ENCODE data around the gene OAS2. TPM values are rescaled to one million over a fixed set of nuclear protein-coding genes. Genes with fewer than 3 reads are reported as not detected.

OAS2 gene
- polyA plus RNA-seq, 1 donor from 2014 or later, result not detected

DNA sequence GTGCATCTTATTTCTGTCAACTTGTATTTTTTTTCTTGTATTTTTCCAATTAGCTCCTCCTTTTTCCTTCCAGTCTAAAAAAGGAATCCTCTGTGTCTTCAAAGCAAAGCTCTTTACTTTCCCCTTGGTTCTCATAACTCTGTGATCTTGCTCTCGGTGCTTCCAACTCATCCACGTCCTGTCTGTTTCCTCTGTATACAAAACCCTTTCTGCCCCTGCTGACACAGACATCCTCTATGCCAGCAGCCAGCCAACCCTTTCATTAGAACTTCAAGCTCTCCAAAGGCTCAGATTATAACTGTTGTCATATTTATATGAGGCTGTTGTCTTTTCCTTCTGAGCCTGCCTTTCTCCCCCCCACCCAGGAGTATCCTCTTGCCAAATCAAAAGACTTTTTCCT, 32.4 kb downstream of the OAS2 start:
- Histone ChIP-seq H3K36me3 (ENCODE audit: insufficient read depth, low read length) (no peaks in the 10 kb centered on the region), H2AFZ (ENCODE audit: low read depth, low read length) (no peak overlapping the region), H3K9ac (ENCODE audit: low read length) (no peak overlapping the region), H3K27me3 (ENCODE audit: insufficient read depth, low read depth, low read length) (no peaks in the 10 kb centered on the region), H3K9me2 (ENCODE audit: insufficient read depth, low read length) (no peaks in the 10 kb centered on the region), H3K4me3 (ENCODE audit: low read length) (no peak overlapping the region), H3F3A (ENCODE audit: insufficient read depth, low read length, poor library complexity, severe bottlenecking) (no peaks in the 10 kb centered on the region), H3K4me2 (ENCODE audit: low read length) (no peak overlapping the region), H3K79me2 (replicated peaks; ENCODE audit: insufficient read depth, low read length) (no peaks in the 10 kb centered on the region), H3K27ac (ENCODE audit: low read length) (no peak overlapping the region), H3K9me3 (ENCODE audit: low read length) (no peaks in the 10 kb centered on the region), H4K20me1 (ENCODE audit: insufficient read depth) (no peaks in the 10 kb centered on the region)
- TF ChIP-seq EP300 (conservative IDR thresholded peaks at IDR 0.05; ENCODE audit: poor library complexity, severe bottlenecking) (no peak), EZH2 (IDR thresholded peaks at IDR 0.05; ENCODE audit: borderline replicate concordance, insufficient read depth, low read length, poor library complexity, severe bottlenecking) (no peak), TAF1 (IDR thresholded peaks at IDR 0.05; ENCODE audit: low read depth) (no peak), RAD21 (conservative IDR thresholded peaks at IDR 0.05) (no peak), MXI1 (conservative IDR thresholded peaks at IDR 0.05; ENCODE audit: poor library complexity, severe bottlenecking) (no peak), SMC3 (conservative IDR thresholded peaks at IDR 0.05; ENCODE audit: poor library complexity) (no peak), POLR2AphosphoS5 (IDR thresholded peaks at IDR 0.05) (no peak)
- TF ChIP-seq, protein P1, sequence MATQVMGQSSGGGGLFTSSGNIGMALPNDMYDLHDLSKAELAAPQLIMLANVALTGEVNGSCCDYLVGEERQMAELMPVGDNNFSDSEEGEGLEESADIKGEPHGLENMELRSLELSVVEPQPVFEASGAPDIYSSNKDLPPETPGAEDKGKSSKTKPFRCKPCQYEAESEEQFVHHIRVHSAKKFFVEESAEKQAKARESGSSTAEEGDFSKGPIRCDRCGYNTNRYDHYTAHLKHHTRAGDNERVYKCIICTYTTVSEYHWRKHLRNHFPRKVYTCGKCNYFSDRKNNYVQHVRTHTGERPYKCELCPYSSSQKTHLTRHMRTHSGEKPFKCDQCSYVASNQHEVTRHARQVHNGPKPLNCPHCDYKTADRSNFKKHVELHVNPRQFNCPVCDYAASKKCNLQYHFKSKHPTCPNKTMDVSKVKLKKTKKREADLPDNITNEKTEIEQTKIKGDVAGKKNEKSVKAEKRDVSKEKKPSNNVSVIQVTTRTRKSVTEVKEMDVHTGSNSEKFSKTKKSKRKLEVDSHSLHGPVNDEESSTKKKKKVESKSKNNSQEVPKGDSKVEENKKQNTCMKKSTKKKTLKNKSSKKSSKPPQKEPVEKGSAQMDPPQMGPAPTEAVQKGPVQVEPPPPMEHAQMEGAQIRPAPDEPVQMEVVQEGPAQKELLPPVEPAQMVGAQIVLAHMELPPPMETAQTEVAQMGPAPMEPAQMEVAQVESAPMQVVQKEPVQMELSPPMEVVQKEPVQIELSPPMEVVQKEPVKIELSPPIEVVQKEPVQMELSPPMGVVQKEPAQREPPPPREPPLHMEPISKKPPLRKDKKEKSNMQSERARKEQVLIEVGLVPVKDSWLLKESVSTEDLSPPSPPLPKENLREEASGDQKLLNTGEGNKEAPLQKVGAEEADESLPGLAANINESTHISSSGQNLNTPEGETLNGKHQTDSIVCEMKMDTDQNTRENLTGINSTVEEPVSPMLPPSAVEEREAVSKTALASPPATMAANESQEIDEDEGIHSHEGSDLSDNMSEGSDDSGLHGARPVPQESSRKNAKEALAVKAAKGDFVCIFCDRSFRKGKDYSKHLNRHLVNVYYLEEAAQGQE (IDR thresholded peaks at IDR 0.05; ENCODE audit: borderline replicate concordance), result no peak
- TF ChIP-seq, protein P2, sequence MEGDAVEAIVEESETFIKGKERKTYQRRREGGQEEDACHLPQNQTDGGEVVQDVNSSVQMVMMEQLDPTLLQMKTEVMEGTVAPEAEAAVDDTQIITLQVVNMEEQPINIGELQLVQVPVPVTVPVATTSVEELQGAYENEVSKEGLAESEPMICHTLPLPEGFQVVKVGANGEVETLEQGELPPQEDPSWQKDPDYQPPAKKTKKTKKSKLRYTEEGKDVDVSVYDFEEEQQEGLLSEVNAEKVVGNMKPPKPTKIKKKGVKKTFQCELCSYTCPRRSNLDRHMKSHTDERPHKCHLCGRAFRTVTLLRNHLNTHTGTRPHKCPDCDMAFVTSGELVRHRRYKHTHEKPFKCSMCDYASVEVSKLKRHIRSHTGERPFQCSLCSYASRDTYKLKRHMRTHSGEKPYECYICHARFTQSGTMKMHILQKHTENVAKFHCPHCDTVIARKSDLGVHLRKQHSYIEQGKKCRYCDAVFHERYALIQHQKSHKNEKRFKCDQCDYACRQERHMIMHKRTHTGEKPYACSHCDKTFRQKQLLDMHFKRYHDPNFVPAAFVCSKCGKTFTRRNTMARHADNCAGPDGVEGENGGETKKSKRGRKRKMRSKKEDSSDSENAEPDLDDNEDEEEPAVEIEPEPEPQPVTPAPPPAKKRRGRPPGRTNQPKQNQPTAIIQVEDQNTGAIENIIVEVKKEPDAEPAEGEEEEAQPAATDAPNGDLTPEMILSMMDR (IDR thresholded peaks at IDR 0.05; ENCODE audit: poor library complexity, severe bottlenecking), result no peak

DNA sequence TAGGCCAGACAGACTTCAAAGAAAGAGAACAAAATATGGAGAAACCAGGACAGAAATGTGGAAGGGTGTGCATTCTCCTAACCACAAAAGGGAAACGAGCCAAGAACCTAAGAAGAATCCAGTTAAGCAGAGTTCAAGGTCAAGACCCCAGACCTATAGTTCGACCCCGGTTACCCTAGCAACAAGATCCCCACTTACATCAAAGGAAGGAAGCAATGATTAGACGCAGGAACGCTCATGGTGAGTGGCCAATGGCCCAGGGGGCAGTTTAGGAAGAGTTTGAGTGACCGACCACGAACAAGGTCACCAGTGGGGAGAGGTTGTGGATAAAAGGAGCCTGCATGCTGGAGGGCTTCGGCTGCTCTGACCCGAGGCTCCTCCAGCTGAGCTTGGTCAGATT, 36.2 kb downstream of the OAS2 start:
- Histone ChIP-seq H3K9ac (ENCODE audit: low read length) (no peak overlapping the region), H3K4me3 (ENCODE audit: low read length) (no peak overlapping the region), H3K27me3 (ENCODE audit: insufficient read depth, low read depth, low read length) (no peaks in the 10 kb centered on the region), H3F3A (ENCODE audit: insufficient read depth, low read length, poor library complexity, severe bottlenecking) (no peaks in the 10 kb centered on the region), H3K27ac (ENCODE audit: low read length) (no peak overlapping the region), H3K9me2 (ENCODE audit: insufficient read depth, low read length) (no peaks in the 10 kb centered on the region), H3K9me3 (ENCODE audit: low read length) (no peaks in the 10 kb centered on the region), H3K79me2 (replicated peaks; ENCODE audit: insufficient read depth, low read length) (no peaks in the 10 kb centered on the region), H3K4me2 (ENCODE audit: low read length) (no peak overlapping the region), H2AFZ (ENCODE audit: low read depth, low read length) (no peak overlapping the region), H3K36me3 (ENCODE audit: insufficient read depth, low read length) (no peaks in the 10 kb centered on the region), H4K20me1 (ENCODE audit: insufficient read depth) (no peaks in the 10 kb centered on the region)
- TF ChIP-seq EZH2 (IDR thresholded peaks at IDR 0.05; ENCODE audit: borderline replicate concordance, insufficient read depth, low read length, poor library complexity, severe bottlenecking) (no peak), TAF1 (IDR thresholded peaks at IDR 0.05; ENCODE audit: low read depth) (no peak), SMC3 (conservative IDR thresholded peaks at IDR 0.05; ENCODE audit: poor library complexity) (no peak), MXI1 (conservative IDR thresholded peaks at IDR 0.05; ENCODE audit: poor library complexity, severe bottlenecking) (no peak), RAD21 (conservative IDR thresholded peaks at IDR 0.05) (no peak), EP300 (conservative IDR thresholded peaks at IDR 0.05; ENCODE audit: poor library complexity, severe bottlenecking) (no peak), POLR2AphosphoS5 (IDR thresholded peaks at IDR 0.05) (no peak)
- TF ChIP-seq, protein P1 (IDR thresholded peaks at IDR 0.05; ENCODE audit: borderline replicate concordance), result no peak
- TF ChIP-seq, protein P2 (IDR thresholded peaks at IDR 0.05; ENCODE audit: poor library complexity, severe bottlenecking), result no peak

All from neural cell (in vitro differentiated cells).